IPS-15b (cell line): Measurements from ENCODE around the gene KIF15.

Experiments
- H3K27me3 ChIP-seq: one replicate; pipeline ENCODE4 v1.6.1; 2013; ENCODE audit warnings: low read length; ENCODE audit not compliant: control insufficient read depth, insufficient read depth
- H3K36me3 ChIP-seq: one replicate; pipeline ENCODE4 v1.6.1; 2013; ENCODE audit warnings: low read length; ENCODE audit not compliant: control insufficient read depth, insufficient read depth
- H3K4me1 ChIP-seq: one replicate; pipeline ENCODE4 v1.6.1; 2013; ENCODE audit warnings: mild to moderate bottlenecking, low read length; ENCODE audit not compliant: control insufficient read depth, insufficient read depth
- H3K4me3 ChIP-seq: one replicate; pipeline ENCODE4 v1.5.1; 2013; ENCODE audit warnings: low read depth, low read length
- H3K9ac ChIP-seq: one replicate; pipeline ENCODE4 v1.6.1; 2013; ENCODE audit warnings: low read depth, mild to moderate bottlenecking, low read length
- H3K9me3 ChIP-seq: one replicate; pipeline ENCODE4 v1.6.1; 2013; ENCODE audit warnings: mild to moderate bottlenecking, low read length; ENCODE audit not compliant: control insufficient read depth, insufficient read depth

The KIF15 gene, protein sequence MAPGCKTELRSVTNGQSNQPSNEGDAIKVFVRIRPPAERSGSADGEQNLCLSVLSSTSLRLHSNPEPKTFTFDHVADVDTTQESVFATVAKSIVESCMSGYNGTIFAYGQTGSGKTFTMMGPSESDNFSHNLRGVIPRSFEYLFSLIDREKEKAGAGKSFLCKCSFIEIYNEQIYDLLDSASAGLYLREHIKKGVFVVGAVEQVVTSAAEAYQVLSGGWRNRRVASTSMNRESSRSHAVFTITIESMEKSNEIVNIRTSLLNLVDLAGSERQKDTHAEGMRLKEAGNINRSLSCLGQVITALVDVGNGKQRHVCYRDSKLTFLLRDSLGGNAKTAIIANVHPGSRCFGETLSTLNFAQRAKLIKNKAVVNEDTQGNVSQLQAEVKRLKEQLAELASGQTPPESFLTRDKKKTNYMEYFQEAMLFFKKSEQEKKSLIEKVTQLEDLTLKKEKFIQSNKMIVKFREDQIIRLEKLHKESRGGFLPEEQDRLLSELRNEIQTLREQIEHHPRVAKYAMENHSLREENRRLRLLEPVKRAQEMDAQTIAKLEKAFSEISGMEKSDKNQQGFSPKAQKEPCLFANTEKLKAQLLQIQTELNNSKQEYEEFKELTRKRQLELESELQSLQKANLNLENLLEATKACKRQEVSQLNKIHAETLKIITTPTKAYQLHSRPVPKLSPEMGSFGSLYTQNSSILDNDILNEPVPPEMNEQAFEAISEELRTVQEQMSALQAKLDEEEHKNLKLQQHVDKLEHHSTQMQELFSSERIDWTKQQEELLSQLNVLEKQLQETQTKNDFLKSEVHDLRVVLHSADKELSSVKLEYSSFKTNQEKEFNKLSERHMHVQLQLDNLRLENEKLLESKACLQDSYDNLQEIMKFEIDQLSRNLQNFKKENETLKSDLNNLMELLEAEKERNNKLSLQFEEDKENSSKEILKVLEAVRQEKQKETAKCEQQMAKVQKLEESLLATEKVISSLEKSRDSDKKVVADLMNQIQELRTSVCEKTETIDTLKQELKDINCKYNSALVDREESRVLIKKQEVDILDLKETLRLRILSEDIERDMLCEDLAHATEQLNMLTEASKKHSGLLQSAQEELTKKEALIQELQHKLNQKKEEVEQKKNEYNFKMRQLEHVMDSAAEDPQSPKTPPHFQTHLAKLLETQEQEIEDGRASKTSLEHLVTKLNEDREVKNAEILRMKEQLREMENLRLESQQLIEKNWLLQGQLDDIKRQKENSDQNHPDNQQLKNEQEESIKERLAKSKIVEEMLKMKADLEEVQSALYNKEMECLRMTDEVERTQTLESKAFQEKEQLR (N-terminal part only)

DNA sequence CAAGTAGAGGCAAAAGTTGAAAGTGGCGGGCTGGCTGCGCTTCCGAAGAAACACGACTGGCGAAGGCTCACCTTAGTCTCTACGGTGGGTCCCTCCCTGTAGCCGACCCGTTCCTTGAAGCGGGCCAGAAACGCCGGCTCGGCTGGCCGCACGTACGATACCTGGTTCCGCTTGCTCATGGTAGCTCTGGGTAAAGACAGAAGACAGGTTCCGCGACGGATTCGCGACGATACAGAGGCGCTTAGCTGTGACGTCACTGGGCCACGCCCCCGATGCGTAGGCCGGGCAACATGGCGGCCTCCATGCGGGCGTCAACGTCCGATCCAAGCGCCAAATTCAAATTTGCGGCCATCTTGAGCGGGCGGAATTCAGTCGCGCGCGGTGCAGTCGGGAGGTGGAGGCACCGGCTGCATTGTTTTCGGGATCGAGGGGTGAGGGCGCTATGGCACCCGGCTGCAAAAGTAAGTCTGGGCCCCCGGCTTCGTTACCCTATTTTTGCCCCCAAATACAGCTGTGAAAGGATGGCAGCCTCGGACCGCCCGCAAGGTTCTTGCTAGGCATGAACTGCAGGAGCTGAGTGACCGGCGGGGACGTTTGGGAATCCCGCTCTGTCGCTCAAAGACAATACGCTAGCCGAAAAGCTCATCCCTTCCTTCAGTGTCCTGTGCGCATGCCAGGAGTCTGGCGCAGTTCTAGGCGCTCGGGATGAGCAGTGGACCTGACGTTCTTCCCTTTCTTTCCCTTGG, at the start of gene KIF15, which contains the start of gene KIAA1143:
Gene KIF15, plus strand, starts transcription at position 371 of the 746 bp plus-strand sequence. Its CDS starts 72 bp downstream, at position 443.
Gene KIAA1143, minus strand, starts transcription at position 196 of the 746 bp plus-strand sequence. Its CDS starts 17 bp downstream, at position 179.
- Histone ChIP-seq H3K36me3 (peaks cover 6% of the 10 kb centered on the region), H3K27me3 (no peaks in the 10 kb centered on the region), H3K9ac (peak within 1 kb of the TSS; percentile 93)

DNA sequence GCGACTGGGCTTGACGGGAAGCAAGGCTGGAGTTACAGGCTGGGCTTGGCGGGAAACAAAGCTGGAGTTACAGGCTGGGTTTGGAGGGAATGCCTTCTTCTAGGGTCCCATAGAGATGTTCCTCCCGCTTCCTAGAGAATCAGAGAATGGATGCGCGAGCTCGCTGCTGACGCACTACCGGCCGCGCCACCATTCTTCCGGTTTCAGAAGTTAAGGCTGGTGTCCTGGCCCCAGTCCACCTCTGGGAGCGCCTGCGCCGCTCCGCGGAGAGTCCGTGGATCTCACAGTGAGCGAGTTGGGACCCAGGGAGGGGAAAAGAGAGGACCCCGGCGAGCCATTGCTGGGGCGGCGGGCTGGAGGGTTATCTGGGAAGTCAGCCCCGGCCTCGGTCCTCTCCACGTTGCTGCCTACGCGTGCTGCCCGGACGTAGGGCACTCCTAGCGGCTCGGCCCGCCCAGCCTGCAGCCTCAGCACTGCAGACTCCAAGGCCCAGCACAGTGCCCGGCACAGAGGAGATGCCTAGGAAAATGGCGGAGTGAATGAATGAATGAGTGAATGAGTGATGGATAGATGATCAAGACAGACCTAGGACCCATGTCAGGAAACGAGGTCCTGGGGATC, 49.0 kb upstream of the KIF15 start, which contains the start of gene ZNF502:
Gene ZNF502, plus strand, starts transcription at position 206 of the 621 bp plus-strand sequence. CDS start 7,602 bp downstream, outside the sequence.
- Histone ChIP-seq H3K27me3 (no peaks in the 10 kb centered on the region), H3K4me1 (no peaks in the 10 kb centered on the region), H3K4me3 (peak within 1 kb of the TSS; percentile 76), H3K9ac (peak within 1 kb of the TSS; percentile 49), H3K36me3 (no peaks in the 10 kb centered on the region), H3K9me3 (no peaks in the 10 kb centered on the region)

More for the DNA sequence above, at the start of gene KIF15, which contains the start of gene KIAA1143:
- Histone ChIP-seq H3K4me3 (peak within 1 kb of the TSS; percentile 98), H3K9me3 (no peaks in the 10 kb centered on the region), H3K4me1 (no peaks in the 10 kb centered on the region)

DNA sequence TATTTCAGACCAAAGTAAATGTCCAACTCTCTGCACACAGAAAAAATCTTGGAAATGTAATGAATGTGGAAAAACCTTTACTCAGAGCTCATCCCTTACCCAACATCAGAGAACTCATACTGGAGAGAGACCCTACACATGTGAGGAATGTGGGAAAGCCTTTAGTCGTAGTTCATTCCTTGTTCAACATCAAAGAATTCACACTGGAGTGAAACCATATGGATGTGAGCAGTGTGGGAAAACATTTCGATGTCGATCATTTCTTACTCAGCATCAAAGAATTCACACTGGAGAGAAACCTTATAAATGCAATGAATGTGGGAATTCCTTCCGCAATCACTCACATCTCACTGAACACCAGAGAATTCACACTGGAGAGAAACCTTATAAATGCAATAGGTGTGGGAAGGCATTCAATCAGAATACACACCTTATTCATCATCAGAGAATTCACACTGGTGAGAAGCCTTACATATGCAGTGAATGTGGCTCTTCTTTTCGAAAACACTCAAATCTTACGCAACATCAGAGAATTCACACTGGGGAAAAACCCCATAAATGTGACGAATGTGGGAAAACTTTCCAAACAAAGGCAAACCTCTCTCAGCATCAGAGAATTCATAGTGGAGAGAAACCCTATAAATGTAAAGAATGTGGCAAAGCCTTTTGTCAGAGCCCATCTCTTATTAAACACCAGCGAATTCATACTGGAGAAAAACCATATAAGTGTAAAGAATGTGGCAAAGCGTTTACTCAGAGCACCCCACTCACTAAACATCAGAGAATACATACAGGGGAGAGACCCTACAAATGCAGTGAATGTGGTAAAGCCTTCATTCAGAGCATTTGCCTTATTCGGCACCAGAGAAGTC, 40.1 kb upstream of the KIF15 start:
- no peak overlapping the region for H3K4me3 ChIP-seq
- no peaks in the 10 kb centered on the region for H3K4me1 ChIP-seq
- H3K36me3 ChIP-seq: peaks cover 17% of the 10 kb centered on the region
- peaks cover 50% of the 10 kb centered on the region for H3K9me3 ChIP-seq
- no peak overlapping the region for H3K9ac ChIP-seq
- no peaks in the 10 kb centered on the region for H3K27me3 ChIP-seq

DNA sequence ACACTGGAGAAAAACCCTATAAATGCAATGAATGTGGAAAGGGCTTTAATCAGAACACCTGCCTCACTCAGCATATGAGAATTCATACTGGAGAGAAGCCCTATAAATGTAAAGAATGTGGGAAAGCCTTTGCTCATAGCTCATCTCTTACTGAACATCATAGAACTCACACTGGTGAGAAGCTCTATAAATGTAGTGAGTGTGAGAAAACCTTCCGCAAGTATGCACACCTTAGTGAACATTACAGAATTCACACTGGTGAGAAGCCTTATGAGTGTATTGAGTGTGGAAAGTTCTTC, 39.5 kb upstream of the KIF15 start:
- Histone ChIP-seq H3K36me3 (peaks cover 17% of the 10 kb centered on the region), H3K4me3 (no peak overlapping the region)

DNA sequence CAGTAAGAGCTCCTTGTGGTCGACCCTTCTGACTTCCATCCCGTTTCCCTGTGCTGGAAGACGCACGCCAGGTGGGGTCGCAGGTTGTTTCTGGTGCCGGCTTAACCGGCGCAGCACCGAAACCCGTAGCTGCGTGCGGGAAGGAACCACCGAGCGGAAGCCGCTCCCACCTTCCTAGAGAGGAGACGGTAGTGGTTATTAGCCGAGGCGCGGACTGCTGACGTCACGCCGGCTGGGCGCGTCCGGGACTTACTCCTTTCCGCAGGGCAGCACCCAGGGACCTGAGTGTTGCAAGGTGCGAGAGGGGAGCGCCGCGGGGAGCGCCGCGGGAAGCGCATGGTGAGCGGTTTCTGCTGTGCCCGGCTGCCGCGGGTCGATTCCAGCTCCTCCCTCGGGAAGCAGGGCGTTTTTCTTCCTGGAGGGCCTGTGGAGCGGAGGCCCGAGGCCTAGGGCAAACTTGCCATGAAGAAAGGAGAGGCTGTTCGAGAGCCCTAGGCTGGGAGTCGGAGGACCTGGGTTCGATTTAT, 32.1 kb upstream of the KIF15 start, which contains the start of gene ZNF501:
Gene ZNF501, plus strand, starts transcription at position 252 of the 527 bp plus-strand sequence. CDS start 4,787 bp downstream, outside the sequence.
- peak within 1 kb of the TSS; percentile 80 for H3K9ac ChIP-seq

More for the DNA sequence above, 39.5 kb upstream of the KIF15 start:
- Histone ChIP-seq H3K9ac (no peak overlapping the region), H3K4me1 (no peaks in the 10 kb centered on the region), H3K9me3 (peaks cover 50% of the 10 kb centered on the region), H3K27me3 (no peaks in the 10 kb centered on the region)

DNA sequence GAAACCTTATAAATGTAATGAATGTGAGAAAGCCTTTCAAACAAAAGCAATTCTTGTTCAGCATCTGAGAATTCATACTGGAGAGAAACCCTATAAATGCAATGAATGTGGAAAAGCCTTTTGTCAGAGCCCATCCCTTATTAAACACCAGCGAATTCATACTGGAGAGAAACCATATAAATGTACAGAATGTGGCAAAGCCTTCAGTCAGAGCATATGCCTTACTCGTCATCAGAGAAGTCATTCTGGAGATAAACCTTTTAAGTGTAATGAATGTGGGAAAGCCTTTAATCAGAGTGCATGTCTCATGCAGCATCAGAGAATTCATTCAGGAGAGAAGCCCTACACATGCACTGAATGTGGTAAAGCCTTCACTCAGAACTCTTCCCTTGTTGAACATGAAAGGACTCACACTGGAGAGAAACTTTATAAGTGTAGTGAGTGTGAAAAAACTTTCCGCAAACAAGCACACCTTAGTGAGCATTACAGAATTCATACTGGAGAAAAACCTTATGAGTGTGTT, 26.9 kb upstream of the KIF15 start:
- no peaks in the 10 kb centered on the region for H3K27me3 ChIP-seq
- no peak overlapping the region for H3K4me3 ChIP-seq
- peaks cover 16% of the 10 kb centered on the region for H3K9me3 ChIP-seq
- H3K9ac ChIP-seq: no peak overlapping the region
- peaks cover 2% of the 10 kb centered on the region for H3K4me1 ChIP-seq
- H3K36me3 ChIP-seq: peaks cover 16% of the 10 kb centered on the region

More for the DNA sequence above, 32.1 kb upstream of the KIF15 start, which contains the start of gene ZNF501:
- peak within 1 kb of the TSS; percentile 73 for H3K4me3 ChIP-seq
- peaks cover 2% of the 10 kb centered on the region for H3K4me1 ChIP-seq
- peaks cover 13% of the 10 kb centered on the region for H3K9me3 ChIP-seq
- H3K27me3 ChIP-seq: no peaks in the 10 kb centered on the region
- H3K36me3 ChIP-seq: peaks cover 12% of the 10 kb centered on the region

DNA sequence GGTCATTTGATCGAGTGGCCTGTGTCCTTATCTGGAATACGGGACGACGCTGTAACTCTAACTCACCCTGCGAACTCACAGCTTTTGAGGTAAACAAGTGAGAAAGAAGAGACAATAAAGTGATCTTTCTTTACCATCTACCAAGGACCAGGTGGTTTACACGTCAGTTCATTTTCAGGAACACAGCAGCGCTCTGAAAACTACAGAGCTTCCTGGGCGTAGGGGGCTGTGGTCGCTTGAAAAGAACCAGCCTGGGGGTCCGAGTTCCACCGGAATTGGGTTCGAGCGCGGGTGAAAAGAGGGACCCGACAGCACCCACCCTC, 532 bp upstream of the KIF15 start:
- Histone ChIP-seq H3K4me3 (peak overlapping the region; percentile 98), H3K27me3 (no peaks in the 10 kb centered on the region), H3K36me3 (peaks cover under 1% of the 10 kb centered on the region), H3K9me3 (no peaks in the 10 kb centered on the region), H3K9ac (peak overlapping the region; percentile 93), H3K4me1 (no peaks in the 10 kb centered on the region)

DNA sequence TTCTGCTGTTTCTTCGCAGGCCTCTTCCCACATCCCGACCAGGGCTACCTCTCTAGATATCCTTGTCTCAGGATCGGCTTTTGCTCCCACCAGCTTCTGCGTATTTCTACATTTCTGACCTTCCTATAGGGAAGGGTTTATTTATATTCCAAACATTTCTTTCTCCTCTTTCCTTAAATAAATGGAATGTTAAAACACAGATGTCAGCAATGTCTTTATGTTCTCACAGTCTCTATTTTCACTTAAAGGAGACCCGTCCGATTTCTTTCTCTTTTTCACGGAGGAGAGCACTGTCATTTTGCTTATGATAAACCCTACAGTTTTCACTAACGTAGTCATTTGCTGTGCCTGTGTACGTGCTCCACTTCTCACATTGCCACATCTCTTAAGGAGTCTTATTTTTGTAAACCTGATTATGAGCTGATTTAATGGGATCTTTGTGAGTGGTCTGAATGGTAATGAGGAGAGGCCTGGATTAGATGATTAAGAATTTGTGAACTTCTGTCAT, 630 bp downstream of the KIF15 start:
- peak overlapping the region; percentile 84 for H3K9ac ChIP-seq
- peak overlapping the region; percentile 98 for H3K4me3 ChIP-seq
- no peaks in the 10 kb centered on the region for H3K9me3 ChIP-seq
- H3K4me1 ChIP-seq: no peaks in the 10 kb centered on the region
- no peaks in the 10 kb centered on the region for H3K27me3 ChIP-seq
- H3K36me3 ChIP-seq: peaks cover 7% of the 10 kb centered on the region

DNA sequence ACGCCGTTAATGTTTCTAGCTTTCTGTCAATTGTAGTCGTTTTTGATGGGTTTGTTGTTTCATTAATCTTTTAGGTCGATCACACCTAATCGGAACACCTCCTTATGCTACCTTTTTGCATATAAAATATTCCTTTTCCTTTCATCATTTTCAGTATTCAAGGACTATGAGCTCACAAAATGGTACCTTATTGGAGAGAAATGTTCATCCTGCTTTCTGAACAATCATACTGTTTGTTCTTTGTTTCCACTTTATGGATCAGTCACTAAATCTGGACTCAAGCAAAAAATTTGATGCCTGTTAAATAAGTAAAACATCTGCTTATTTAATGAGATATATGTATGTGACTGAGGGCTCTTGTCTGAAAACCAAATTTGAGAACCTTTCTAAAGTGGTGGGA, 1.1 kb downstream of the KIF15 start:
- H3K4me3 ChIP-seq: peak overlapping the region; percentile 98
- H3K9ac ChIP-seq: no peak overlapping the region
- no peaks in the 10 kb centered on the region for H3K27me3 ChIP-seq
- peaks cover 8% of the 10 kb centered on the region for H3K36me3 ChIP-seq
- H3K9me3 ChIP-seq: no peaks in the 10 kb centered on the region
- no peaks in the 10 kb centered on the region for H3K4me1 ChIP-seq
